DOHH2 (cell line): ENCODE data around the gene CNKSR3.

Experiments used
- H3F3A ChIP-seq: fragments of 200-600 bp; sonication (generic), shearing (Covaris generic); 2 replicates; pipeline ENCODE4 v1.6.0; 2016; ENCODE audit warnings: antibody characterized with exemption, mild to moderate bottlenecking; ENCODE audit not compliant: control insufficient read depth, insufficient read depth
- H3K27ac ChIP-seq: fragments of 200-600 bp; sonication (generic); 2 replicates; pipeline ENCODE4 v1.5.1; 2014; ENCODE audit warnings: low read depth, mild to moderate bottlenecking, low read length, moderate library complexity
- H3K27me3 ChIP-seq: fragments of 200-600 bp; sonication (generic); 2 replicates; pipeline ENCODE4 v1.6.1; 2014; ENCODE audit warnings: mild to moderate bottlenecking, low read length, mixed read lengths; ENCODE audit not compliant: control insufficient read depth
- H3K36me3 ChIP-seq: fragments of 200-600 bp; sonication (generic); 2 replicates; pipeline ENCODE4 v1.6.1; 2014; ENCODE audit warnings: mild to moderate bottlenecking, low read length, moderate library complexity, mixed read lengths; ENCODE audit not compliant: control insufficient read depth
- H3K4me1 ChIP-seq: fragments of 200-600 bp; sonication (generic); 2 replicates; pipeline ENCODE4 v1.6.1; 2014; ENCODE audit warnings: mild to moderate bottlenecking, low read length, mixed read lengths; ENCODE audit not compliant: control insufficient read depth
- H3K4me2 ChIP-seq: fragments of 200-600 bp; sonication (generic); 2 replicates; pipeline ENCODE4 v1.6.0; 2014; ENCODE audit warnings: mild to moderate bottlenecking, low read length, moderate library complexity
- H3K4me3 ChIP-seq: fragments of 200-600 bp; sonication (generic); 2 replicates; pipeline ENCODE4 v1.5.1; 2014; ENCODE audit warnings: mild to moderate bottlenecking, low read length, mixed read lengths
- H3K79me2 ChIP-seq: fragments of 200-600 bp; sonication (generic); 2 replicates; pipeline ENCODE4 v1.6.1; 2014; ENCODE audit warnings: mild to moderate bottlenecking, low read length, mixed read lengths; ENCODE audit not compliant: control insufficient read depth
- H3K9me2 ChIP-seq: fragments of 200-600 bp; sonication (generic); replicated peaks from 2 replicates; pipeline ENCODE4 v1.6.1; 2014; ENCODE audit warnings: mild to moderate bottlenecking, low read length, mixed read lengths; ENCODE audit not compliant: control insufficient read depth
- H3K9me3 ChIP-seq: fragments of 200-600 bp; sonication (generic); 2 replicates; pipeline ENCODE4 v1.6.1; 2014; ENCODE audit warnings: antibody characterized with exemption, low read length, mixed read lengths; ENCODE audit not compliant: control insufficient read depth, insufficient read depth
- H4K20me1 ChIP-seq: fragments of 200-600 bp; sonication (generic); 2 replicates; pipeline ENCODE4 v1.6.0; 2014; ENCODE audit warnings: low read depth, mild to moderate bottlenecking, antibody characterized with exemption, low read length, moderate library complexity; ENCODE audit not compliant: control insufficient read depth, insufficient read depth
- EZH2phosphoT487 ChIP-seq: fragments of 200-600 bp; sonication (generic); IDR thresholded peaks from 2 replicates; pipeline ENCODE4 v1.6.1; 2017; ENCODE audit warnings: borderline replicate concordance, mild to moderate bottlenecking, antibody characterized with exemption, low read length, moderate library complexity, mixed read lengths
- TF ChIP-seq, protein P1 (sequence below): fragments of 200-600 bp; sonication (generic); IDR thresholded peaks from one replicate; pipeline ENCODE4 v1.5.1; 2014; ENCODE audit warnings: antibody characterized with exemption, mild to moderate bottlenecking, low read depth, low read length; ENCODE audit not compliant: poor library complexity, severe bottlenecking

Gene CNKSR3

DNA sequence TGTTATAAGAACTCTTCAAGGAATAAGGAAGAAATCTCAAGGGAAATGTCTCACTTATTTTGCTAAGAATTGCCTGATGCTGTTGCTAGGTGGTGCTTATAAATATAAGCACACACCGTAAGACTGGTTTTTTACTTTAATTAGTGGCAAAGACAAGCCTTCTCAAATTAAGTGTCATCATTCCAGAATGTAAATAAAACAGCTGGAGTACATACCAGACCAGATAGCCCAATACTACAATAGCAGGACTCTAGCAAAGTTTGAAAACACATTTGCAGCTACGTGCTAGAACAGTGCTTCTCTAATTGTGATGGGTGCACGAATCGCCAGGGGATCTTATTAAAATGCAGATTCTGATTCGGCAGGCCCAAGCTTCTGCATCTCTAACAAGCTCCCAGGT, 6.8 kb downstream of the CNKSR3 start:
- H3K4me2 ChIP-seq: no peak overlapping the region
- no peaks in the 10 kb centered on the region for H3K79me2 ChIP-seq
- no peaks in the 10 kb centered on the region for H4K20me1 ChIP-seq

DNA sequence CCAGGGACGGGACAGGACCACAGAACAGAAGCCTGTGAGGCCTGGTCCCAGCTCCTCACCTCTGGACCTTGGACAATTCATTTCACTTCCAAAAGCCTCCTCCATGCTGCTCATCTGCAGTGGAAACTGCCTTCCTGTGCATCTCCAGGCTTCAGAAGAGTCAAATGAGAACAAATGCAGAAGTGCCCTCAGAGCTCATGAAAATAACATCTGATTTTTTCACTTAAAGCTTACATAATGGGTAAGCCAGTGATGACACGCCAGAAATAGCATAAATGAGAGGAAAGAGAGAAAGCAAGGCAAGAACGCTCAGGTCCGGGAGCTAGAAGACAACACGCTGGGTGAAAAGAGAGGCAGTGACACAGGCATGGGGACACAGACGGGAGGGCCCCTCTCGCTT, 7.9 kb downstream of the CNKSR3 start:
- H3K27me3 ChIP-seq: no peaks in the 10 kb centered on the region
- H3K79me2 ChIP-seq: no peaks in the 10 kb centered on the region
- no peak for TF ChIP-seq EZH2phosphoT487
- TF ChIP-seq, protein P1, sequence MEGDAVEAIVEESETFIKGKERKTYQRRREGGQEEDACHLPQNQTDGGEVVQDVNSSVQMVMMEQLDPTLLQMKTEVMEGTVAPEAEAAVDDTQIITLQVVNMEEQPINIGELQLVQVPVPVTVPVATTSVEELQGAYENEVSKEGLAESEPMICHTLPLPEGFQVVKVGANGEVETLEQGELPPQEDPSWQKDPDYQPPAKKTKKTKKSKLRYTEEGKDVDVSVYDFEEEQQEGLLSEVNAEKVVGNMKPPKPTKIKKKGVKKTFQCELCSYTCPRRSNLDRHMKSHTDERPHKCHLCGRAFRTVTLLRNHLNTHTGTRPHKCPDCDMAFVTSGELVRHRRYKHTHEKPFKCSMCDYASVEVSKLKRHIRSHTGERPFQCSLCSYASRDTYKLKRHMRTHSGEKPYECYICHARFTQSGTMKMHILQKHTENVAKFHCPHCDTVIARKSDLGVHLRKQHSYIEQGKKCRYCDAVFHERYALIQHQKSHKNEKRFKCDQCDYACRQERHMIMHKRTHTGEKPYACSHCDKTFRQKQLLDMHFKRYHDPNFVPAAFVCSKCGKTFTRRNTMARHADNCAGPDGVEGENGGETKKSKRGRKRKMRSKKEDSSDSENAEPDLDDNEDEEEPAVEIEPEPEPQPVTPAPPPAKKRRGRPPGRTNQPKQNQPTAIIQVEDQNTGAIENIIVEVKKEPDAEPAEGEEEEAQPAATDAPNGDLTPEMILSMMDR: no peak
- H3K9me3 ChIP-seq: no peaks in the 10 kb centered on the region
- no peaks in the 10 kb centered on the region for H3K36me3 ChIP-seq
- no peak overlapping the region for H3K4me3 ChIP-seq
- no peaks in the 10 kb centered on the region for H3K9me2 ChIP-seq
- no peaks in the 10 kb centered on the region for H4K20me1 ChIP-seq
- H3K27ac ChIP-seq: no peak overlapping the region
- H3K4me1 ChIP-seq: no peaks in the 10 kb centered on the region
- no peaks in the 10 kb centered on the region for H3F3A ChIP-seq
- H3K4me2 ChIP-seq: no peak overlapping the region

More for the DNA sequence above, 6.8 kb downstream of the CNKSR3 start:
- no peaks in the 10 kb centered on the region for H3K4me1 ChIP-seq
- no peaks in the 10 kb centered on the region for H3K36me3 ChIP-seq
- no peak for TF ChIP-seq EZH2phosphoT487
- TF ChIP-seq, protein P1: no peak
- H3K27me3 ChIP-seq: no peaks in the 10 kb centered on the region
- no peaks in the 10 kb centered on the region for H3F3A ChIP-seq
- H3K9me3 ChIP-seq: no peaks in the 10 kb centered on the region; the same call in 1 of the 2 replicates
- H3K27ac ChIP-seq: no peak overlapping the region
- H3K9me2 ChIP-seq: no peaks in the 10 kb centered on the region
- H3K4me3 ChIP-seq: no peak overlapping the region

DNA sequence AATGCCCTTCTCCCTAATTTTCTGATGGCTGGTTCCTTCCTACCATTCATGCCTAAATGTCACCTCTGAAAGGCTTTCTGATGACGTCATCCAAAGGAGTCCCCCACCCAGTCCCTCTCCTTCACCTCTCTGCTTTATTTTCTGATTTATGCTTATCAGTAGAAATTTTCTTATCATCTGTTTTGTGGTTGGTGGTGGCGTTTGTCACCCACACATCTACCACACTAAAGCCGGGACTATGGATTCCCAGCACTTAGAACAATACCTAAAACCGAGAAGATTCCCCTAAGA, 9.0 kb downstream of the CNKSR3 start:
- no peaks in the 10 kb centered on the region for H3K36me3 ChIP-seq
- no peak overlapping the region for H3K4me2 ChIP-seq
- H4K20me1 ChIP-seq: no peaks in the 10 kb centered on the region
- no peak overlapping the region for H3K4me3 ChIP-seq
- H3K79me2 ChIP-seq: no peaks in the 10 kb centered on the region
- H3K9me2 ChIP-seq: no peaks in the 10 kb centered on the region
- TF ChIP-seq, protein P1: no peak
- no peak for TF ChIP-seq EZH2phosphoT487
- no peaks in the 10 kb centered on the region for H3K27me3 ChIP-seq
- H3F3A ChIP-seq: no peaks in the 10 kb centered on the region
- H3K4me1 ChIP-seq: no peaks in the 10 kb centered on the region
- H3K27ac ChIP-seq: no peak overlapping the region
- H3K9me3 ChIP-seq: no peaks in the 10 kb centered on the region
